ENCODE measurements around the gene REV3L.
A peak's percentile ranks its signal among the peaks of the same experiment; 100 is the strongest.

Gene REV3L

DNA sequence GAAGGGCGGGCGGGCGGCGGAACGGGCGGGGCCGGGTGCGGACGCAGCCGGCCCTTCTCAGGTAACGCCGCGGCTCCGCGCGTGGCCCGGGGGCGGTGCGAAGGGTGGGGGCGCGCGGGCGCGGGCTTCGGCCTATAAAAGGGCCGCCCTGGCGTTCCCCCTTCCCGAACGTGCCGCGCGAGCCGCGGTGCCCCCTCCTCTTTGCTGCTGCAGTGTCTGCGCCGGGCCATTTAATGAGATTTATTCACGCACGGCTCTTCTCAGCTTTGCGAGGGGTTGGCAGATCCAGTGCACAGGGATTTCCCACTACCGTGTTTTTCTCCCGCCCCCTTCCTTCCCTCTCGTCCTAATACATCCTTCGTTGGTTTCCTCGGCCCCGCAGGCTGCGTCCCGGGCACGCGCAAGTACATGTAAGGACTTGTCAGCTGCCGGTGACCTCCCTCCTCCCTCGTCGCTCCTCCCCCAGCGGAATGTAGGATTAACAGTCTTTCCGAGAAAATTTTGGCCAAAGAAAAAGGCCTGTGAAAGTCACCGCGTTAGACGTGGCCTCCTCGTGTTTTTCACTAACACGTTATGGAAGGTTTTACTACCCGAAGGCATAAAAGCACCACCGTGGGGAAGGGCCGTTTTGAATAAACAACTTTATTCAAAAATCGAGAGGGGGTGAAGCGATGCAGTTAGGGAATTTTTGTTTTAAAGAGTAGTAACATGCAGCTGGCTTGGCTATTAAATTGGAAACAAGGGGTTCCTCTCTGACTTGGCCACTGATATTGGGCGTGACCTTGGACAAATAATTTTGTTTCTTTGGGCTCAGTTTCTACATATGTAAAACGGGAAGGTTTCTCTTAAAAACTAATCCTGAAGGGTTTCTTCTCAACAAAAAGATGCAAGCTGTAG lies 966 bp upstream of the REV3L start:
- H3K23ac ChIP-seq (ENCODE audit: low read length), result no peak overlapping the region
- peak; percentile 96 for DNase-seq
- H4K8ac ChIP-seq (ENCODE audit: low read depth, low read length), result no peak overlapping the region
- H3K4me1 ChIP-seq (ENCODE audit: control insufficient read depth, low read depth, low read length), result peaks cover 4% of the 10 kb centered on the region
- no peak overlapping the region for H2BK15ac ChIP-seq (replicated peaks; ENCODE audit: low read depth)
- peak overlapping the region; percentile 77 for H3K4ac ChIP-seq (ENCODE audit: low read depth, low read length)
- H3K27me3 ChIP-seq (ENCODE audit: insufficient read depth, low read length, poor library complexity), result peaks cover 2% of the 10 kb centered on the region
- peak overlapping the region; percentile 88 for H3K4me3 ChIP-seq (ENCODE audit: low read length)
- no peak overlapping the region for H4K5ac ChIP-seq (ENCODE audit: low read length)
- peak overlapping the region; percentile 66 for H3K4me2 ChIP-seq (ENCODE audit: low read length)
- H3K27ac ChIP-seq (ENCODE audit: low read depth, low read length), result peak overlapping the region; percentile 100
- no CpG with 5 or more reads among the region's 66 CpGs for WGBS (ENCODE audit: extremely low coverage, insufficient coverage, low lambda C conversion rate)
- H3K36me3 ChIP-seq (ENCODE audit: control insufficient read depth, insufficient read depth, low read length), result no peaks in the 10 kb centered on the region
- peak overlapping the region; percentile 46 for H2BK120ac ChIP-seq (ENCODE audit: low read depth, low read length)
- peaks cover 1% of the 10 kb centered on the region for H3K79me2 ChIP-seq (ENCODE audit: control insufficient read depth, insufficient read depth, low read length)
- H2BK5ac ChIP-seq (ENCODE audit: low read length), result peak overlapping the region; percentile 67
- H2AK5ac ChIP-seq (ENCODE audit: low read length), result no peak overlapping the region
- H3K79me1 ChIP-seq (ENCODE audit: low read length), result peaks cover 7% of the 10 kb centered on the region
- H3K56ac ChIP-seq (ENCODE audit: low read length), result peak overlapping the region; percentile 98
- H3K18ac ChIP-seq (ENCODE audit: low read length), result peak overlapping the region; percentile 79
- peak overlapping the region; percentile 93 for H3K9ac ChIP-seq (ENCODE audit: low read length)

DNA sequence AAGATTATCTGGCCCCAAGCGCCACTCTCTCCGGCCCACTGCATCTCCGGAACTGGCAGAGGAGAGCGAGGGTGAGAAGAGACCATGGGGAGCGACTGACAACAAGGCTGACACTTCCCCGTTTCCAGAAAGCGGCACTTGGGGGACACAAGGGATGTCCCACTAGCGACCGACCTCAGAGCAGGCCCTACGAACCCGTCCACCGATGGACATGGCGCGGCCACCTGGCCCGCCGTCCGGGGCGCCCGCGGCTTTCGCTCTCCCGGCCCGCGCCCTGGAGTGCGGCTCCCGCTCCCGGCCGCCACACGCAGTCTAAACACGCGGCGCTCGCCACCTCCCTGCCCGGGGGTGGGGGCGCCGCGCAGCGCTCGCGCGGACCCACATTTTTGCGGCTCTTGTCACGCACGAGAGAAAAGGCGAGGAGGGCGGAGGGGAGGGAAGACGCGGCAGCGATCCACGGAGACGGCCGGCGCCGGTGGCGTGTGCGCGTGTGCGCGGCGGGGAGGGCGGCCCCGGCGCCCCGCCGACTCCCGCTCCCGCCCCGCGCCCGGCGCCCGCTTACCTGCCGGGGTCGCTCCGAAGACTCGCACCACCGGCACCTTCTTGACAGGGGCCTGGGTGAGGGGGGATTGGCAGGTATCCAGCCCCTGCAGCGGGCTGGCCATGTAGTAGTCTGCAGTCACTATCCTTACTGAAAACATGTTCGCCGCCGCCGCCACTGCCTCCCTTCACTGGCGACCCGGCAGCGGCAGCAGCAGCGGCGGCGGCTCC lies 645 bp downstream of the REV3L start:
- Histone ChIP-seq H2BK5ac (ENCODE audit: low read length) (no peak overlapping the region), H3K4me1 (ENCODE audit: control insufficient read depth, low read depth, low read length) (peaks cover 12% of the 10 kb centered on the region), H3K4me2 (ENCODE audit: low read length) (peak overlapping the region; percentile 52), H3K79me2 (ENCODE audit: control insufficient read depth, insufficient read depth, low read length) (peaks cover 1% of the 10 kb centered on the region), H4K8ac (ENCODE audit: low read depth, low read length) (no peak overlapping the region), H3K4ac (ENCODE audit: low read depth, low read length) (peak overlapping the region; percentile 7), H3K27ac (ENCODE audit: low read depth, low read length) (peak overlapping the region; percentile 100), H3K18ac (ENCODE audit: low read length) (peak overlapping the region; percentile 79), H4K5ac (ENCODE audit: low read length) (no peak overlapping the region), H2BK15ac (replicated peaks; ENCODE audit: low read depth) (no peak overlapping the region), H2BK120ac (ENCODE audit: low read depth, low read length) (no peak overlapping the region), H3K9ac (ENCODE audit: low read length) (peak overlapping the region; percentile 93), H3K36me3 (ENCODE audit: control insufficient read depth, insufficient read depth, low read length) (no peaks in the 10 kb centered on the region), H3K23ac (ENCODE audit: low read length) (peak overlapping the region; percentile 33), H3K4me3 (ENCODE audit: low read length) (peak overlapping the region; percentile 77), H3K27me3 (ENCODE audit: insufficient read depth, low read length, poor library complexity) (peaks cover 2% of the 10 kb centered on the region), H2AK5ac (ENCODE audit: low read length) (no peak overlapping the region), H3K79me1 (ENCODE audit: low read length) (peaks cover 3% of the 10 kb centered on the region), H3K56ac (ENCODE audit: low read length) (peak overlapping the region; percentile 98)
- DNase-seq, result peak; percentile 55
- no CpG with 5 or more reads among the region's 88 CpGs for WGBS (ENCODE audit: extremely low coverage, insufficient coverage, low lambda C conversion rate)

GRCh38 chr6:111481836-111482187 lies 1.2 kb downstream of the REV3L start:
- H3K79me1 ChIP-seq (ENCODE audit: low read length), result peaks cover 2% of the 10 kb centered on the region
- no peak overlapping the region for H4K8ac ChIP-seq (ENCODE audit: low read depth, low read length)
- peak overlapping the region; percentile 77 for H3K4me3 ChIP-seq (ENCODE audit: low read length)
- H2BK15ac ChIP-seq (replicated peaks; ENCODE audit: low read depth), result no peak overlapping the region
- no peak overlapping the region for H3K23ac ChIP-seq (ENCODE audit: low read length)
- no peak overlapping the region for H3K4ac ChIP-seq (ENCODE audit: low read depth, low read length)
- peak overlapping the region; percentile 93 for H3K9ac ChIP-seq (ENCODE audit: low read length)
- H3K18ac ChIP-seq (ENCODE audit: low read length), result no peak overlapping the region
- H3K56ac ChIP-seq (ENCODE audit: low read length), result peak overlapping the region; percentile 98
- H3K79me2 ChIP-seq (ENCODE audit: control insufficient read depth, insufficient read depth, low read length), result peaks cover 1% of the 10 kb centered on the region
- no CpG with 5 or more reads among the region's 8 CpGs for WGBS (ENCODE audit: extremely low coverage, insufficient coverage, low lambda C conversion rate)
- H2AK5ac ChIP-seq (ENCODE audit: low read length), result no peak overlapping the region
- peaks cover 12% of the 10 kb centered on the region for H3K4me1 ChIP-seq (ENCODE audit: control insufficient read depth, low read depth, low read length)
- H4K5ac ChIP-seq (ENCODE audit: low read length), result no peak overlapping the region
- no peak overlapping the region for H2BK120ac ChIP-seq (ENCODE audit: low read depth, low read length)
- no peaks in the 10 kb centered on the region for H3K36me3 ChIP-seq (ENCODE audit: control insufficient read depth, insufficient read depth, low read length)
- peak overlapping the region; percentile 52 for H3K4me2 ChIP-seq (ENCODE audit: low read length)
- no peak overlapping the region for H2BK5ac ChIP-seq (ENCODE audit: low read length)
- no peak overlapping the region for H3K27ac ChIP-seq (ENCODE audit: low read depth, low read length)
- peaks cover 2% of the 10 kb centered on the region for H3K27me3 ChIP-seq (ENCODE audit: insufficient read depth, low read length, poor library complexity)
- DNase-seq, result no peak

- no peak overlapping the region for H3K18ac ChIP-seq (ENCODE audit: low read length)
- H4K8ac ChIP-seq (ENCODE audit: low read depth, low read length), result no peak overlapping the region
- H2BK15ac ChIP-seq (replicated peaks; ENCODE audit: low read depth), result no peak overlapping the region
- DNase-seq, result no peak
- no peak overlapping the region for H3K9ac ChIP-seq (ENCODE audit: low read length)
- no peak overlapping the region for H2BK5ac ChIP-seq (ENCODE audit: low read length)
- H3K27me3 ChIP-seq (ENCODE audit: insufficient read depth, low read length, poor library complexity), result peaks cover 2% of the 10 kb centered on the region
- peak overlapping the region; percentile 98 for H3K56ac ChIP-seq (ENCODE audit: low read length)
- H2AK5ac ChIP-seq (ENCODE audit: low read length), result no peak overlapping the region
- H3K79me2 ChIP-seq (ENCODE audit: control insufficient read depth, insufficient read depth, low read length), result peaks cover 1% of the 10 kb centered on the region
- H2BK120ac ChIP-seq (ENCODE audit: low read depth, low read length), result no peak overlapping the region
- H3K27ac ChIP-seq (ENCODE audit: low read depth, low read length), result no peak overlapping the region
- no peak overlapping the region for H3K4me3 ChIP-seq (ENCODE audit: low read length)
- H3K79me1 ChIP-seq (ENCODE audit: low read length), result no peaks in the 10 kb centered on the region
- H3K4me1 ChIP-seq (ENCODE audit: control insufficient read depth, low read depth, low read length), result peaks cover 12% of the 10 kb centered on the region
- peak overlapping the region; percentile 52 for H3K4me2 ChIP-seq (ENCODE audit: low read length)
- no peak overlapping the region for H4K5ac ChIP-seq (ENCODE audit: low read length)
- no peaks in the 10 kb centered on the region for H3K36me3 ChIP-seq (ENCODE audit: control insufficient read depth, insufficient read depth, low read length)
- no peak overlapping the region for H3K4ac ChIP-seq (ENCODE audit: low read depth, low read length)
- H3K23ac ChIP-seq (ENCODE audit: low read length), result no peak overlapping the region
- WGBS (ENCODE audit: extremely low coverage, insufficient coverage, low lambda C conversion rate), result 100% methylated on average over 1 of the region's 6 CpGs
These were observed 1.8 kb downstream of the REV3L start for GRCh38 chr6:111480988-111481822.

GRCh38 chr6:111478749-111479148 lies 4.3 kb downstream of the REV3L start:
- no peak overlapping the region for H2BK120ac ChIP-seq (ENCODE audit: low read depth, low read length)
- H2BK5ac ChIP-seq (ENCODE audit: low read length), result no peak overlapping the region
- peaks cover 12% of the 10 kb centered on the region for H3K4me1 ChIP-seq (ENCODE audit: control insufficient read depth, low read depth, low read length)
- H3K56ac ChIP-seq (ENCODE audit: low read length), result no peak overlapping the region
- H3K18ac ChIP-seq (ENCODE audit: low read length), result no peak overlapping the region
- H3K79me2 ChIP-seq (ENCODE audit: control insufficient read depth, insufficient read depth, low read length), result peaks cover 3% of the 10 kb centered on the region
- H3K36me3 ChIP-seq (ENCODE audit: control insufficient read depth, insufficient read depth, low read length), result no peaks in the 10 kb centered on the region
- H3K27ac ChIP-seq (ENCODE audit: low read depth, low read length), result no peak overlapping the region
- no peak overlapping the region for H3K4ac ChIP-seq (ENCODE audit: low read depth, low read length)
- no peak overlapping the region for H4K8ac ChIP-seq (ENCODE audit: low read depth, low read length)
- H3K4me3 ChIP-seq (ENCODE audit: low read length), result no peak overlapping the region
- H3K9ac ChIP-seq (ENCODE audit: low read length), result no peak overlapping the region
- H3K79me1 ChIP-seq (ENCODE audit: low read length), result peaks cover 4% of the 10 kb centered on the region
- H3K4me2 ChIP-seq (ENCODE audit: low read length), result no peak overlapping the region
- H3K23ac ChIP-seq (ENCODE audit: low read length), result no peak overlapping the region
- no peak overlapping the region for H2BK15ac ChIP-seq (replicated peaks; ENCODE audit: low read depth)
- peak; percentile 97 for DNase-seq
- no peak overlapping the region for H4K5ac ChIP-seq (ENCODE audit: low read length)
- H3K27me3 ChIP-seq (ENCODE audit: insufficient read depth, low read length, poor library complexity), result peaks cover 2% of the 10 kb centered on the region
- no peak overlapping the region for H2AK5ac ChIP-seq (ENCODE audit: low read length)
- no CpG with 5 or more reads among the region's 1 CpG for WGBS (ENCODE audit: extremely low coverage, insufficient coverage, low lambda C conversion rate)

All from mesendoderm (in vitro differentiated cells).